GM23338 (cell line): ENCODE results near the gene NR3C1. TPM values are rescaled to one million over a fixed set of nuclear protein-coding genes. Genes with fewer than 3 reads are reported as not detected.

Source experiments
- ATAC-seq: fragments of 200-7000 bp; cut with Tn5 transposase; 3 replicates; pipeline ENCODE4 v1.9.1; 2020
- DNase-seq: peaks from one replicate; pipeline ENCODE4 v3.0.0-alpha.2; 2015; ENCODE audit warnings: low spot score
- H2AFZ ChIP-seq: fragments of 200-600 bp; sonication (generic); 2 replicates; pipeline ENCODE4 v1.8.0; 2016; ENCODE audit warnings: antibody characterized with exemption, mild to moderate bottlenecking, moderate library complexity
- H3F3A ChIP-seq: fragments of 200-600 bp; sonication (generic); replicated peaks from 2 replicates; pipeline ENCODE4 v1.8.0; 2017; ENCODE audit warnings: antibody characterized with exemption, mixed run types, low read depth
- H3K27ac ChIP-seq: fragments of 200-600 bp; sonication (generic); 2 replicates; pipeline ENCODE4 v1.6.1; 2016; ENCODE audit warnings: low read depth
- H3K27me3 ChIP-seq: fragments of 200-600 bp; sonication (generic); 2 replicates; pipeline ENCODE4 v1.8.0; 2016; ENCODE audit warnings: mild to moderate bottlenecking, mixed run types, moderate library complexity; ENCODE audit not compliant: insufficient read depth
- H3K36me3 ChIP-seq: fragments of 200-600 bp; sonication (generic); 2 replicates; pipeline ENCODE4 v1.8.0; 2016; ENCODE audit warnings: mild to moderate bottlenecking; ENCODE audit not compliant: insufficient read depth
- H3K4me1 ChIP-seq: fragments of 200-600 bp; sonication (generic); 2 replicates; pipeline ENCODE4 v1.8.0; 2016; ENCODE audit warnings: mild to moderate bottlenecking, moderate library complexity; ENCODE audit not compliant: insufficient read depth
- H3K4me2 ChIP-seq: fragments of 200-600 bp; sonication (generic); 2 replicates; pipeline ENCODE4 v1.7.1; 2017; ENCODE audit warnings: mixed run types
- H3K4me3 ChIP-seq: fragments of 200-600 bp; sonication (generic); 2 replicates; pipeline ENCODE4 v1.6.1; 2016; ENCODE audit warnings: mixed run types
- H3K79me2 ChIP-seq: fragments of 200-600 bp; sonication (generic); replicated peaks from 2 replicates; pipeline ENCODE4 v1.8.0; 2017; ENCODE audit warnings: mild to moderate bottlenecking; ENCODE audit not compliant: insufficient read depth
- H3K9me2 ChIP-seq: fragments of 200-600 bp; sonication (generic); 2 replicates; pipeline ENCODE4 v1.8.0; 2017; ENCODE audit not compliant: insufficient read depth
- H4K20me1 ChIP-seq: fragments of 200-600 bp; sonication (generic); replicated peaks from 2 replicates; pipeline ENCODE4 v1.8.0; 2017; ENCODE audit warnings: mild to moderate bottlenecking; ENCODE audit not compliant: insufficient read depth
- H3K27ac Mint-ChIP-seq: 2 replicates; pipeline ENCODE4 v1.8.0; 2020; ENCODE audit warnings: inconsistent platforms, mild to moderate bottlenecking, moderate library complexity, mixed read lengths
- H3K27me3 Mint-ChIP-seq: 3 replicates; pipeline ENCODE4 v1.8.0; 2022; ENCODE audit warnings: low read depth, mild to moderate bottlenecking, moderate library complexity, mixed read lengths, inconsistent platforms; ENCODE audit not compliant: insufficient read depth, poor library complexity
- H3K36me3 Mint-ChIP-seq: 3 replicates; pipeline ENCODE4 v1.8.0; 2021; ENCODE audit warnings: low read depth, mild to moderate bottlenecking, inconsistent platforms, moderate library complexity, mixed read lengths
- H3K4me1 Mint-ChIP-seq: 3 replicates; pipeline ENCODE4 v1.8.0; 2020; ENCODE audit warnings: mild to moderate bottlenecking, inconsistent platforms, mixed read lengths
- H3K4me3 Mint-ChIP-seq: 3 replicates; pipeline ENCODE4 v1.8.0; 2021; ENCODE audit warnings: moderate library complexity, mild to moderate bottlenecking, inconsistent platforms, mixed read lengths
- H3K9me3 Mint-ChIP-seq: 3 replicates; pipeline ENCODE4 v1.8.0; 2020; ENCODE audit warnings: moderate library complexity, mild to moderate bottlenecking, inconsistent platforms, mixed read lengths
- EZH2 ChIP-seq: fragments of 200-600 bp; sonication (generic); IDR thresholded peaks from one replicate; pipeline ENCODE4 v1.8.0; 2017; ENCODE audit warnings: antibody characterized with exemption, mild to moderate bottlenecking, low read depth; ENCODE audit not compliant: unreplicated experiment
- EZH2phosphoT487 ChIP-seq: fragments of 200-600 bp; sonication (generic); IDR thresholded peaks from one replicate; pipeline ENCODE4 v1.8.1; 2018; ENCODE audit warnings: antibody characterized with exemption; ENCODE audit not compliant: unreplicated experiment
- JUNB ChIP-seq: IDR thresholded peaks from one replicate; pipeline ENCODE4 v1.6.1; 2016; ENCODE audit warnings: antibody characterized with exemption; ENCODE audit not compliant: unreplicated experiment
- NANOG ChIP-seq: IDR thresholded peaks from 2 replicates; pipeline ENCODE4 v1.6.1; 2016; ENCODE audit warnings: antibody characterized with exemption, borderline replicate concordance
- POLR2AphosphoS5 ChIP-seq: IDR thresholded peaks from 2 replicates; pipeline ENCODE4 v1.6.1; 2016; ENCODE audit warnings: antibody characterized with exemption, low read depth
- STAT1 ChIP-seq: IDR thresholded peaks from one replicate; pipeline ENCODE4 v1.6.1; 2016; ENCODE audit warnings: antibody characterized with exemption; ENCODE audit not compliant: unreplicated experiment
- ZNF114 ChIP-seq: fragments of 250-450 bp; sonication (Bioruptor Pico); IDR thresholded peaks from 2 replicates; pipeline ENCODE4 v1.5.0; 2020; ENCODE audit warnings: mild to moderate bottlenecking, moderate library complexity
- ZNF331 ChIP-seq: fragments of 250-450 bp; sonication (Bioruptor Pico); IDR thresholded peaks from 2 replicates; pipeline ENCODE4 v1.5.0; 2020; ENCODE audit warnings: low read depth, mild to moderate bottlenecking, moderate library complexity
- ZNF462 ChIP-seq: fragments of 250-450 bp; sonication (Bioruptor Pico); IDR thresholded peaks from 2 replicates; pipeline ENCODE4 v1.5.0; 2020; ENCODE audit warnings: mild to moderate bottlenecking, moderate library complexity
- polyA plus RNA-seq: library from polyadenylated mRNA; unstranded; fragments of >200 nt; fragmentation: Nextera tagmentation; extraction: Ambion mirVana; gene quantifications from 2 replicates; pipeline ENCODE4 v1.2.1, GENCODE V29; 2016
- total RNA-seq: library from RNA; depleted of rRNA; stranded (reverse); fragments of >200 nt; shearing (Covaris generic); gene quantifications from 2 replicates; pipeline ENCODE4 v1.2.3, GENCODE V29; 2014
- TF ChIP-seq, protein P1 (sequence below), 2 experiments: fragments of 200-600 bp in 1 of 2; sonication (generic) in 1 of 2; conservative IDR thresholded peaks; 2 replicates each; pipeline versions ENCODE4 v1.5.1 to v1.6.1; 2016 to 2017; ENCODE audit warnings: antibody characterized with exemption in 2 of 2, low read depth in 2 of 2, mild to moderate bottlenecking in 2 of 2, moderate library complexity in 1 of 2
- TF ChIP-seq, protein P2 (sequence below): IDR thresholded peaks from 2 replicates; pipeline ENCODE4 v1.6.1; 2016; ENCODE audit warnings: antibody characterized with exemption

Gene NR3C1
- total and polyA plus RNA-seq, 2 experiments from 2014 or later = 1.2 to 4.6 TPM

- TF ChIP-seq, protein P1, sequence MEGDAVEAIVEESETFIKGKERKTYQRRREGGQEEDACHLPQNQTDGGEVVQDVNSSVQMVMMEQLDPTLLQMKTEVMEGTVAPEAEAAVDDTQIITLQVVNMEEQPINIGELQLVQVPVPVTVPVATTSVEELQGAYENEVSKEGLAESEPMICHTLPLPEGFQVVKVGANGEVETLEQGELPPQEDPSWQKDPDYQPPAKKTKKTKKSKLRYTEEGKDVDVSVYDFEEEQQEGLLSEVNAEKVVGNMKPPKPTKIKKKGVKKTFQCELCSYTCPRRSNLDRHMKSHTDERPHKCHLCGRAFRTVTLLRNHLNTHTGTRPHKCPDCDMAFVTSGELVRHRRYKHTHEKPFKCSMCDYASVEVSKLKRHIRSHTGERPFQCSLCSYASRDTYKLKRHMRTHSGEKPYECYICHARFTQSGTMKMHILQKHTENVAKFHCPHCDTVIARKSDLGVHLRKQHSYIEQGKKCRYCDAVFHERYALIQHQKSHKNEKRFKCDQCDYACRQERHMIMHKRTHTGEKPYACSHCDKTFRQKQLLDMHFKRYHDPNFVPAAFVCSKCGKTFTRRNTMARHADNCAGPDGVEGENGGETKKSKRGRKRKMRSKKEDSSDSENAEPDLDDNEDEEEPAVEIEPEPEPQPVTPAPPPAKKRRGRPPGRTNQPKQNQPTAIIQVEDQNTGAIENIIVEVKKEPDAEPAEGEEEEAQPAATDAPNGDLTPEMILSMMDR (conservative IDR thresholded peaks at IDR 0.05; ENCODE audit: low read depth in 2 of 2) = no peak
- TF ChIP-seq STAT1 = no peak
- no peak for TF ChIP-seq ZNF331
Observed at GRCh38 chr5:143347046-143347445, 56.4 kb downstream of the NR3C1 start (continued).

- Histone ChIP-seq H3K4me2 (no peak overlapping the region), H3K4me3 (no peak overlapping the region), H2AFZ (no peak overlapping the region), H3K9me2 (no peaks in the 10 kb centered on the region; the same call in 1 of the 2 replicates), H3K36me3 (no peaks in the 10 kb centered on the region), H4K20me1 (no peaks in the 10 kb centered on the region), H3K27ac (no peak overlapping the region), H3K27me3 (no peaks in the 10 kb centered on the region), H3F3A (no peaks in the 10 kb centered on the region), H3K79me2 (no peaks in the 10 kb centered on the region), H3K4me1 (no peaks in the 10 kb centered on the region)
- no peak overlapping the region for H3K27ac Mint-ChIP-seq
- H3K4me3 Mint-ChIP-seq = no peak overlapping the region
- no peaks in the 10 kb centered on the region for H3K27me3 Mint-ChIP-seq
- H3K4me1 Mint-ChIP-seq = peaks cover 12% of the 10 kb centered on the region
- H3K36me3 Mint-ChIP-seq = no peaks in the 10 kb centered on the region; the same call in 2 of the 3 replicates
- no peak for DNase-seq
- H3K9me3 Mint-ChIP-seq = no peaks in the 10 kb centered on the region
- ATAC-seq = no peak
- TF ChIP-seq ZNF331 (no peak), EZH2 (no peak), STAT1 (no peak), JUNB (no peak), ZNF114 (CRISPR knock-in tag) (no peak), NANOG (no peak), ZNF462 (CRISPR knock-in tag) (no peak), POLR2AphosphoS5 (no peak), EZH2phosphoT487 (no peak)
- TF ChIP-seq, protein P2, sequence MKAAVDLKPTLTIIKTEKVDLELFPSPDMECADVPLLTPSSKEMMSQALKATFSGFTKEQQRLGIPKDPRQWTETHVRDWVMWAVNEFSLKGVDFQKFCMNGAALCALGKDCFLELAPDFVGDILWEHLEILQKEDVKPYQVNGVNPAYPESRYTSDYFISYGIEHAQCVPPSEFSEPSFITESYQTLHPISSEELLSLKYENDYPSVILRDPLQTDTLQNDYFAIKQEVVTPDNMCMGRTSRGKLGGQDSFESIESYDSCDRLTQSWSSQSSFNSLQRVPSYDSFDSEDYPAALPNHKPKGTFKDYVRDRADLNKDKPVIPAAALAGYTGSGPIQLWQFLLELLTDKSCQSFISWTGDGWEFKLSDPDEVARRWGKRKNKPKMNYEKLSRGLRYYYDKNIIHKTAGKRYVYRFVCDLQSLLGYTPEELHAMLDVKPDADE = no peak
- TF ChIP-seq, protein P1 (conservative IDR thresholded peaks at IDR 0.05; ENCODE audit: low read depth in 2 of 2) = no peak
Observed at GRCh38 chr5:143345671-143346440, 57.6 kb downstream of the NR3C1 start.
